H1 (cell line): ENCODE results near the gene ITPR1. TPM values are rescaled to one million over a fixed set of nuclear protein-coding genes. Genes with fewer than 3 reads are reported as not detected.
A peak's percentile ranks its signal among the peaks of the same experiment; 100 is the strongest.

Experiments
- CTCF ChIA-PET: fragments of 300-600 bp; sonication (Branson Sonifier 250); formaldehyde crosslinking; loops from one replicate; lab custom pipeline; 2021; ENCODE audit not compliant: partially characterized antibody; lab: Charles Lee
- POLR2A ChIA-PET: fragments of 300-600 bp; sonication (Branson Sonifier 250); formaldehyde crosslinking; loops from one replicate; lab custom pipeline; 2021; ENCODE audit warnings: inconsistent platforms; ENCODE audit not compliant: partially characterized antibody; lab: Charles Lee
- DNase-seq, 2 experiments: peaks; one replicate each; pipeline versions ENCODE4 v3.0.0 to v3.0.0-alpha.2; 2010 to 2022; ENCODE audit warnings: low spot score in 2 of 2, low read depth in 1 of 2, mixed read lengths in 1 of 2
- FAIRE-seq: peaks from 2 replicates; lab custom pipeline; 2011; peaks lifted over from hg19 to GRCh38; lab: Jason Lieb, UNC
- H2AFZ ChIP-seq: 2 replicates; pipeline ENCODE4 v1.8.1; 2012; ENCODE audit warnings: low read length, inconsistent platforms
- H2AK5ac ChIP-seq: 2 replicates; pipeline ENCODE4 v1.6.1; 2013; ENCODE audit warnings: low read depth, low read length
- H2BK120ac ChIP-seq: replicated peaks from 2 replicates; pipeline ENCODE3; 2013; ENCODE audit warnings: low read depth, low read length, inconsistent platforms
- H2BK12ac ChIP-seq: 2 replicates; pipeline ENCODE4 v1.6.1; 2013; ENCODE audit warnings: low read depth, low read length
- H2BK15ac ChIP-seq: 2 replicates; pipeline ENCODE4 v1.6.1; 2013; ENCODE audit warnings: low read length
- H2BK20ac ChIP-seq: 2 replicates; pipeline ENCODE4 v1.6.1; 2013; ENCODE audit warnings: low read length
- H2BK5ac ChIP-seq: 2 replicates; pipeline ENCODE4 v1.6.1; 2013; ENCODE audit warnings: low read depth, low read length
- H3K14ac ChIP-seq: 2 replicates; pipeline ENCODE4 v1.6.1; 2013; ENCODE audit warnings: inconsistent platforms; ENCODE audit not compliant: insufficient read length
- H3K18ac ChIP-seq: 2 replicates; pipeline ENCODE4 v1.6.1; 2013; ENCODE audit warnings: low read length; ENCODE audit errors: extremely low read depth
- H3K23ac ChIP-seq: 2 replicates; pipeline ENCODE4 v1.6.1; 2013; ENCODE audit warnings: inconsistent platforms; ENCODE audit not compliant: insufficient read length
- H3K23me2 ChIP-seq: 2 replicates; pipeline ENCODE4 v1.6.1; 2013; ENCODE audit warnings: low read depth, low read length
- H3K27ac ChIP-seq: 2 replicates; pipeline ENCODE4 v1.6.1; 2011; ENCODE audit warnings: low read depth, low read length, inconsistent platforms
- H3K27me3 ChIP-seq, 4 experiments: replicated peaks in 1 of 4; 1 replicate in 1 of 4; 2 replicates in 3 of 4; pipeline versions ENCODE4 v1.6.1 to v1.8.1; 2011 to 2013; ENCODE audit warnings: low read length in 3 of 4, mild to moderate bottlenecking in 3 of 4, inconsistent platforms in 2 of 4, mixed read lengths in 2 of 4, moderate library complexity in 1 of 4; ENCODE audit not compliant: control insufficient read depth in 3 of 4, insufficient read depth in 3 of 4; ENCODE audit errors: extremely low read depth in 1 of 4
- H3K36me3 ChIP-seq, 4 experiments: 2 replicates each; pipeline versions ENCODE4 v1.6.1 to v1.8.1; 2011 to 2013; ENCODE audit warnings: mild to moderate bottlenecking in 4 of 4, low read length in 3 of 4, moderate library complexity in 2 of 4, control low read depth in 1 of 4, inconsistent platforms in 1 of 4; ENCODE audit not compliant: insufficient read depth in 4 of 4, control insufficient read depth in 2 of 4
- H3K4ac ChIP-seq: replicated peaks from 2 replicates; pipeline ENCODE3; 2013; ENCODE audit warnings: low read length, low read depth, mixed read lengths, inconsistent platforms; ENCODE audit not compliant: insufficient read length
- H3K4me1 ChIP-seq, 4 experiments: replicated peaks in 1 of 4; 1 replicate in 1 of 4; 2 replicates in 3 of 4; pipeline versions ENCODE4 v1.6.1 to v1.8.1; 2011 to 2013; ENCODE audit warnings: low read length in 3 of 4, inconsistent platforms in 2 of 4, mixed read lengths in 1 of 4; ENCODE audit not compliant: insufficient read depth in 4 of 4, control insufficient read depth in 3 of 4
- H3K4me2 ChIP-seq, 2 experiments: 2 replicates each; pipeline versions ENCODE4 v1.6.1 to v1.8.1; 2011 to 2013; ENCODE audit warnings: low read depth in 2 of 2, low read length in 2 of 2, control low read depth in 1 of 2, inconsistent platforms in 1 of 2, mild to moderate bottlenecking in 1 of 2; ENCODE audit not compliant: insufficient read depth in 1 of 2
- H3K4me3 ChIP-seq, 4 experiments: fragments of 200-600, 300-600 bp in 1 of 4; sonication (generic), shearing (Covaris generic), sonication (Bioruptor Twin) in 1 of 4; 2 replicates each; pipeline versions ENCODE4 v1.5.1 to v1.8.1; 2011 to 2016; ENCODE audit warnings: low read length in 4 of 4, low read depth in 3 of 4, control low read depth in 2 of 4, inconsistent platforms in 2 of 4, mild to moderate bottlenecking in 2 of 4, mixed read lengths in 1 of 4, moderate library complexity in 1 of 4; ENCODE audit not compliant: insufficient read depth in 2 of 4; ENCODE audit errors: extremely low read depth in 1 of 4
- H3K56ac ChIP-seq: replicated peaks from 2 replicates; pipeline ENCODE3; 2013; ENCODE audit warnings: low read depth, mild to moderate bottlenecking, mixed read lengths, low read length, inconsistent platforms; ENCODE audit not compliant: insufficient read length
- H3K79me1 ChIP-seq: 2 replicates; pipeline ENCODE4 v1.6.1; 2013; ENCODE audit warnings: low read depth, low read length, control low read depth
- H3K79me2 ChIP-seq, 2 experiments: 2 replicates each; pipeline versions ENCODE4 v1.6.1 to v1.8.1; 2012 to 2013; ENCODE audit warnings: low read length in 2 of 2, mild to moderate bottlenecking in 2 of 2, inconsistent platforms in 1 of 2; ENCODE audit not compliant: insufficient read depth in 2 of 2, control insufficient read depth in 1 of 2
- H3K9ac ChIP-seq, 4 experiments: replicated peaks in 1 of 4; 1 replicate in 1 of 4; 2 replicates in 3 of 4; pipeline versions ENCODE4 v1.6.1 to v1.8.1; 2011 to 2013; ENCODE audit warnings: low read depth in 3 of 4, low read length in 3 of 4, control low read depth in 2 of 4, mild to moderate bottlenecking in 2 of 4, moderate library complexity in 2 of 4, inconsistent platforms in 1 of 4; ENCODE audit errors: extremely low read depth in 1 of 4
- H3K9me3 ChIP-seq, 2 experiments: 2 replicates each; pipeline versions ENCODE4 v1.6.1 to v1.8.1; 2012 to 2013; ENCODE audit warnings: mild to moderate bottlenecking in 2 of 2, moderate library complexity in 2 of 2, control low read depth in 1 of 2, inconsistent platforms in 1 of 2, low read depth in 1 of 2, low read length in 1 of 2, mixed read lengths in 1 of 2; ENCODE audit not compliant: insufficient read depth in 2 of 2
- H4K20me1 ChIP-seq, 2 experiments: replicated peaks in 1 of 2; 2 replicates each; pipeline versions ENCODE3 to v1.8.1; 2011 to 2013; ENCODE audit warnings: inconsistent platforms in 2 of 2, low read length in 2 of 2, mild to moderate bottlenecking in 1 of 2; ENCODE audit not compliant: insufficient read depth in 2 of 2, control insufficient read depth in 1 of 2
- H4K5ac ChIP-seq: 2 replicates; pipeline ENCODE4 v1.6.1; 2013; ENCODE audit warnings: low read length, low read depth, mixed read lengths, inconsistent platforms; ENCODE audit not compliant: insufficient read length
- H4K8ac ChIP-seq: 2 replicates; pipeline ENCODE4 v1.8.0; 2013; ENCODE audit warnings: mild to moderate bottlenecking, moderate library complexity, low read length, inconsistent platforms; ENCODE audit not compliant: insufficient read depth; ENCODE audit errors: extremely low read depth
- H4K91ac ChIP-seq: replicated peaks from 2 replicates; pipeline ENCODE3; 2013; ENCODE audit warnings: low read length, mixed read lengths, inconsistent platforms; ENCODE audit not compliant: insufficient read length
- ASH2L ChIP-seq: fragments of 200-600, 300-600 bp; sonication (generic); IDR thresholded peaks from one replicate; pipeline ENCODE4 v1.7.1; 2017; ENCODE audit warnings: low read length
- JUND ChIP-seq: IDR thresholded peaks from 2 replicates; pipeline ENCODE4 v1.6.1; 2011; ENCODE audit warnings: mild to moderate bottlenecking, improper control_type of control experiment, low read length
- WGBS, 2 experiments: shearing (Covaris generic) in 1 of 2; methylation state at CpG; one replicate each; pipeline versions ENCODE4 v1.1.6 to v1.1.7; 2013 to 2015; ENCODE audit warnings: low lambda C conversion rate in 2 of 2, mixed read lengths in 2 of 2, inconsistent platforms in 1 of 2, low coverage in 1 of 2, missing lambda C conversion rate in 1 of 2; ENCODE audit not compliant: insufficient replicate concordance in 2 of 2, insufficient coverage in 1 of 2, insufficient read length in 1 of 2; ENCODE audit errors: extremely low coverage in 1 of 2, missing lambda C conversion rate in 1 of 2; 5-methylcytosine and 5-hydroxymethylcytosine counted together
- polyA plus RNA-seq, 7 experiments: library from polyadenylated mRNA; depleted of rRNA in 3 of 7; stranded (reverse) in 5 of 7; unstranded in 2 of 7; fragments of >200 nt in 5 of 7; fragments of 200-250 nt in 2 of 7; gene quantifications; 1 replicate in 5 of 7; 2 replicates in 1 of 7; 4 replicates in 1 of 7; pipeline versions ENCODE4 v1.2.1 to v1.2.3, GENCODE V29; 2011 to 2013; ENCODE audit warnings: missing spikeins in 2 of 7, mixed read lengths in 2 of 7
- total RNA-seq: library from RNA; stranded (reverse); fragmentation: NEBNext Ultra II Directional; extraction: Animal tissue kit (Norgen Biotek cat#: 25700); gene quantifications from 2 replicates; pipeline ENCODE4 v1.2.1, GENCODE V29; 2021

ITPR1 gene
- total and polyA plus RNA-seq, 2 of the 8 experiments (the other 6 are each of a cell fraction or from before 2014, with no cell fraction given): 2.5 to 16.3 TPM

DNA sequence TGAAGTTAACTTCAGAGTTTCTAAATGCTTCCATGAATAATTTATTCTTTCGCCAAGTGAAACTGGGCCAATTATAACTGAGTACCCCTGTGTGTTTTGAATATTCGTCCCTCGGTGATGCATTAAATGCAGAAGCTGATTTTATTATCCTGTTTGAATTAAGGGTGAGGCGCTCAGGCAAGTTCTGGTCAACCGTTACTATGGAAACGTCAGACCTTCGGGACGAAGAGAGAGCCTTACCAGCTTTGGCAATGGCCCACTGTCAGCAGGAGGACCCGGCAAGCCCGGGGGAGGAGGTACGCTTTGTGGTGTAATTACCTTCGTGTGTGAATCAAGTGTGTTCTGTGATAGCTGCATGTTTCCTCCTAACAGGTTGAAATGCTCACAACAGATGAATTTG lies 239.8 kb downstream of the ITPR1 start:
- Histone ChIP-seq H3K4me1 (peaks cover 0 to 5% (median 2%) of the 10 kb centered on the region in 4 experiments; a peak in 6 of 7 replicates), H3K23me2 (no peaks in the 10 kb centered on the region), H2BK20ac (no peak overlapping the region), H2AFZ (no peak overlapping the region), H4K91ac (no peak overlapping the region), H3K4ac (no peak overlapping the region), H3K9ac (no peak overlapping the region), H2BK5ac (no peak overlapping the region), H3K27me3 (no peaks in the 10 kb centered on the region), H3K4me3 (no peak overlapping the region), H4K20me1 (no peaks in the 10 kb centered on the region), H2AK5ac (no peak overlapping the region), H3K79me2 (no peaks in the 10 kb centered on the region), H3K79me1 (no peaks in the 10 kb centered on the region), H4K8ac (no peak overlapping the region), H3K18ac (no peak overlapping the region), H3K14ac (no peak overlapping the region), H3K4me2 (no peak overlapping the region; a peak in 2 of 4 replicates), H3K56ac (no peak overlapping the region), H3K9me3 (no peaks in the 10 kb centered on the region), H3K27ac (no peak overlapping the region), H3K23ac (no peak overlapping the region), H2BK15ac (no peak overlapping the region), H2BK120ac (no peak overlapping the region), H3K36me3 (no peaks in the 10 kb centered on the region), H2BK12ac (no peak overlapping the region), H4K5ac (no peak overlapping the region)
- DNase-seq (peak in 1 of 2 experiments; percentile 51), FAIRE-seq (no peak)
- ChIA-PET POLR2A (no interaction called here), CTCF (interaction anchor here (0.6 to 2.0 kb wide), 5 partner anchors 9 to 295 kb away, joined by 3 to 9 read pairs (median 3); no protein-coding TSS in a partner anchor)
- 65% methylated on average over 12 of the region's 12 CpGs; no CpG with 5 or more reads in 1 of the 2 experiments for WGBS, 2 experiments
- no peak for TF ChIP-seq JUND
- TF ChIP-seq ASH2L: no peak
